Measurements from ENCODE around the gene NFASC.

NFASC gene

GRCh38 chr1:204891860-204892259 lies 21.2 kb downstream of the NFASC start:
- no peak for DNase-seq

- DNase-seq, result no peak
These were observed 23.4 kb downstream of the NFASC start for GRCh38 chr1:204894031-204894430.

GRCh38 chr1:204894606-204895005 lies 23.9 kb downstream of the NFASC start:
- no peak for DNase-seq

GRCh38 chr1:204896023-204896422 lies 25.4 kb downstream of the NFASC start:
- no peak for DNase-seq

- DNase-seq, result no peak
These were observed 26.3 kb downstream of the NFASC start for GRCh38 chr1:204896787-204897469.

GRCh38 chr1:204900721-204901120 lies 30.1 kb downstream of the NFASC start:
- DNase-seq, result no peak

GRCh38 chr1:204902671-204903070 lies 32.0 kb downstream of the NFASC start:
- no peak for DNase-seq

GRCh38 chr1:204904228-204904810 lies 33.7 kb downstream of the NFASC start:
- DNase-seq, result no peak

- DNase-seq, result no peak
These were observed 38.4 kb downstream of the NFASC start for GRCh38 chr1:204909109-204909508.

GRCh38 chr1:204915861-204916495 lies 45.3 kb downstream of the NFASC start:
- DNase-seq, result no peak

GRCh38 chr1:204917802-204918201 lies 47.1 kb downstream of the NFASC start:
- no peak for DNase-seq

- no peak for DNase-seq
These were observed 49.8 kb downstream of the NFASC start for GRCh38 chr1:204920511-204920910.

- DNase-seq, result no peak
These were observed 50.3 kb downstream of the NFASC start for GRCh38 chr1:204920967-204921366.

GRCh38 chr1:204921855-204922516 lies 51.3 kb downstream of the NFASC start:
- no peak for DNase-seq

- no peak for DNase-seq
These were observed 52.5 kb downstream of the NFASC start for GRCh38 chr1:204923201-204923600.

- DNase-seq, result no peak
These were observed 53.0 kb downstream of the NFASC start for GRCh38 chr1:204923626-204924012.

GRCh38 chr1:204924013-204924759 lies 53.5 kb downstream of the NFASC start:
- DNase-seq, result no peak

GRCh38 chr1:204925701-204926100 lies 55.0 kb downstream of the NFASC start:
- no peak for DNase-seq

- no peak for DNase-seq
These were observed 57.3 kb downstream of the NFASC start for GRCh38 chr1:204927673-204928641.

GRCh38 chr1:204928671-204929486 lies 58.2 kb downstream of the NFASC start:
- DNase-seq, result no peak
